GM21381 (cell line): ENCODE results near the gene PFAS.

Source experiments
- ATAC-seq: cut with Tn5 transposase; IDR thresholded peaks from one replicate; pipeline ENCODE4 v1.9.1; 2021; ENCODE audit warnings: mild to moderate bottlenecking, moderate library complexity; ENCODE audit not compliant: unreplicated experiment

The PFAS gene

GRCh38 chr17:8300226-8300625 is 51.1 kb downstream of the PFAS start:
- ATAC-seq, result no peak

- no peak for ATAC-seq
Observed at GRCh38 chr17:8300627-8301242, 51.6 kb downstream of the PFAS start.

GRCh38 chr17:8310601-8311123 is 61.6 kb downstream of the PFAS start:
- ATAC-seq, result no peak

- ATAC-seq, result no peak
Observed at GRCh38 chr17:8311131-8311790, 62.2 kb downstream of the PFAS start.

GRCh38 chr17:8312251-8312650 is 63.2 kb downstream of the PFAS start:
- ATAC-seq, result no peak

- ATAC-seq, result no peak
Observed at GRCh38 chr17:8312726-8313600, 63.9 kb downstream of the PFAS start.

- ATAC-seq, result no peak
Observed at GRCh38 chr17:8314797-8315763, 66.0 kb downstream of the PFAS start.

- ATAC-seq, result no peak
Observed at GRCh38 chr17:8315764-8316217, 66.7 kb downstream of the PFAS start.

- ATAC-seq, result no peak
Observed at GRCh38 chr17:8318010-8318935, 69.2 kb downstream of the PFAS start.
